Caco-2 (cell line): ENCODE measurements around the gene DYRK3. TPM values are rescaled to one million over a fixed set of nuclear protein-coding genes. Genes with fewer than 3 reads are reported as not detected.

Experiments used
- BruUV-seq: library from RNA; stranded (reverse); fragments of 400-500 nt; replicated peaks from 2 replicates; lab custom pipeline; 2021; lab: Mats Ljungman, UMichigan
- CTCF ChIA-PET: fragments of 300-600 bp; sonication (Branson Sonifier 250); formaldehyde crosslinking; loops from one replicate; lab custom pipeline; 2022; ENCODE audit warnings: antibody characterized with exemption; lab: Charles Lee
- POLR2A ChIA-PET: fragments of 300-600 bp; sonication (Branson Sonifier 250); formaldehyde crosslinking; loops from one replicate; lab custom pipeline; 2022; ENCODE audit warnings: antibody characterized with exemption; lab: Charles Lee
- DNase-seq, 2 experiments: peaks; one replicate each; pipeline versions ENCODE4 v3.0.0 to v3.0.0-alpha.2; 2020 to 2022
- H3K27me3 ChIP-seq: replicated peaks from 2 replicates; pipeline ENCODE4 v1.6.0; 2011; ENCODE audit warnings: low read length; ENCODE audit not compliant: control insufficient read depth, insufficient read depth
- H3K36me3 ChIP-seq: 2 replicates; pipeline ENCODE4 v1.5.1; 2011; ENCODE audit warnings: low read length; ENCODE audit not compliant: control insufficient read depth, insufficient read depth
- H3K4me1 ChIP-seq: fragments of 250-450 bp; sonication (Bioruptor Pico); 2 replicates; pipeline ENCODE4 v1.5.1; 2020; ENCODE audit warnings: mild to moderate bottlenecking
- H3K4me3 ChIP-seq: 2 replicates; pipeline ENCODE4 v1.5.1; 2011; ENCODE audit warnings: low read depth, mild to moderate bottlenecking, control low read depth, low read length
- H3K9me3 ChIP-seq: fragments of 250-450 bp; sonication (Bioruptor Pico); 2 replicates; pipeline ENCODE4 v1.5.1; 2020; ENCODE audit warnings: mild to moderate bottlenecking, moderate library complexity
- H3K27ac Mint-ChIP-seq: one replicate; pipeline ENCODE4 v1.8.0; 2022; ENCODE audit warnings: mixed read lengths; ENCODE audit not compliant: unreplicated experiment
- H3K27me3 Mint-ChIP-seq: one replicate; pipeline ENCODE4 v1.8.0; 2022; ENCODE audit warnings: mixed read lengths; ENCODE audit not compliant: insufficient read depth, unreplicated experiment
- H3K36me3 Mint-ChIP-seq: one replicate; pipeline ENCODE4 v1.8.0; 2022; ENCODE audit warnings: mild to moderate bottlenecking, mixed read lengths; ENCODE audit not compliant: insufficient read depth, unreplicated experiment
- H3K4me1 Mint-ChIP-seq: one replicate; pipeline ENCODE4 v1.8.0; 2022; ENCODE audit warnings: low read depth, mixed read lengths; ENCODE audit not compliant: unreplicated experiment
- H3K4me3 Mint-ChIP-seq: one replicate; pipeline ENCODE4 v1.8.0; 2022; ENCODE audit warnings: mild to moderate bottlenecking, moderate library complexity, mixed read lengths; ENCODE audit not compliant: unreplicated experiment
- H3K9me3 Mint-ChIP-seq: one replicate; pipeline ENCODE4 v1.8.0; 2022; ENCODE audit warnings: mixed read lengths; ENCODE audit not compliant: unreplicated experiment
- intact Hi-C: fragments of 100-400 bp; cut with micrococcal nuclease; formaldehyde crosslinking; loops from one replicate; pipeline ENCODE4 v1.10.0; 2022; ENCODE audit not compliant: unreplicated experiment
- total RNA-seq: library from RNA; stranded (reverse); gene quantifications from 2 replicates; pipeline ENCODE4 v1.2.3, GENCODE V29; 2022
- TF ChIP-seq, protein P1 (sequence below), 2 experiments: fragments of 200-600 bp in 1 of 2; IDR thresholded peaks; 1 replicate in 1 of 2; 2 replicates in 1 of 2; pipeline versions ENCODE4 v1.5.1 to v1.8.0; 2011 to 2022; ENCODE audit warnings: antibody characterized with exemption in 1 of 2, control low read depth in 1 of 2, inconsistent platforms in 1 of 2, low read depth in 1 of 2, low read length in 1 of 2, mild to moderate bottlenecking in 1 of 2, moderate library complexity in 1 of 2; ENCODE audit not compliant: insufficient read depth in 1 of 2, severe bottlenecking in 1 of 2, unreplicated experiment in 1 of 2

Gene DYRK3
- total RNA-seq, 1 experiment from 2014 or later = not detected

GRCh38 chr1:206590025-206590758 is 45.1 kb upstream of the DYRK3 start:
- H3K36me3 ChIP-seq = no peaks in the 10 kb centered on the region; the same call in 1 of the 2 replicates
- no peaks in the 10 kb centered on the region for H3K4me1 ChIP-seq
- H3K27me3 Mint-ChIP-seq = no peaks in the 10 kb centered on the region
- ChIA-PET POLR2A (no interaction called here), CTCF (no interaction called here)
- no peak for DNase-seq
- TF ChIP-seq, protein P1, sequence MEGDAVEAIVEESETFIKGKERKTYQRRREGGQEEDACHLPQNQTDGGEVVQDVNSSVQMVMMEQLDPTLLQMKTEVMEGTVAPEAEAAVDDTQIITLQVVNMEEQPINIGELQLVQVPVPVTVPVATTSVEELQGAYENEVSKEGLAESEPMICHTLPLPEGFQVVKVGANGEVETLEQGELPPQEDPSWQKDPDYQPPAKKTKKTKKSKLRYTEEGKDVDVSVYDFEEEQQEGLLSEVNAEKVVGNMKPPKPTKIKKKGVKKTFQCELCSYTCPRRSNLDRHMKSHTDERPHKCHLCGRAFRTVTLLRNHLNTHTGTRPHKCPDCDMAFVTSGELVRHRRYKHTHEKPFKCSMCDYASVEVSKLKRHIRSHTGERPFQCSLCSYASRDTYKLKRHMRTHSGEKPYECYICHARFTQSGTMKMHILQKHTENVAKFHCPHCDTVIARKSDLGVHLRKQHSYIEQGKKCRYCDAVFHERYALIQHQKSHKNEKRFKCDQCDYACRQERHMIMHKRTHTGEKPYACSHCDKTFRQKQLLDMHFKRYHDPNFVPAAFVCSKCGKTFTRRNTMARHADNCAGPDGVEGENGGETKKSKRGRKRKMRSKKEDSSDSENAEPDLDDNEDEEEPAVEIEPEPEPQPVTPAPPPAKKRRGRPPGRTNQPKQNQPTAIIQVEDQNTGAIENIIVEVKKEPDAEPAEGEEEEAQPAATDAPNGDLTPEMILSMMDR (IDR thresholded peaks at IDR 0.05; ENCODE audit: insufficient read depth in 1 of 2, low read depth in 1 of 2, low read length in 1 of 2, severe bottlenecking in 1 of 2, unreplicated experiment in 1 of 2) = no peak
- no peak overlapping the region for H3K27ac Mint-ChIP-seq
- intact Hi-C loops = no loop called here
- no peak overlapping the region for H3K4me3 Mint-ChIP-seq
- H3K27me3 ChIP-seq = no peaks in the 10 kb centered on the region
- H3K9me3 Mint-ChIP-seq = no peaks in the 10 kb centered on the region
- H3K36me3 Mint-ChIP-seq = peaks cover 16% of the 10 kb centered on the region
- no peaks in the 10 kb centered on the region for H3K9me3 ChIP-seq
- no TSS peak for BruUV-seq
- H3K4me1 Mint-ChIP-seq = no peaks in the 10 kb centered on the region
- no peak overlapping the region for H3K4me3 ChIP-seq

DNA sequence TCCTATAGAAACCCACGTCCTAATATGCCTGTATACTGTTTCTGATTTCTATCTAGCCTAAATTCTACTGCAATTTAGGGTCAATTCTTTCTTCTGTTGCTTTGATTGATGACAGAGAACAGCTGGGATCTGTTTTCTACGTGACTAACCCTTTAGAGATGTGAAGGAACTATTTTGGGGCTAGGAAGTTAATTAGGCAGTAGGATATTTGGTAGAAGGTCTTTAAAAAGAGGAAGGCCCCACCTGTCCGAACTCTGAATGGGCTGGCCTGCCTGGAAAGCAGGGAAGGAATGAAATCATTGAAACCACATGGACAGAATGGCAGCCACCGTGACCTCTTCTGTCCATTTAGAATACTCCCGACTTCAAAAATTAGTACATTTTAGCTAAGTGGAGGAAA is 44.1 kb upstream of the DYRK3 start:
- no peaks in the 10 kb centered on the region for H3K27me3 Mint-ChIP-seq
- H3K4me1 ChIP-seq = no peaks in the 10 kb centered on the region
- H3K36me3 Mint-ChIP-seq = peaks cover 23% of the 10 kb centered on the region
- no peaks in the 10 kb centered on the region for H3K9me3 ChIP-seq
- no peak for DNase-seq
- no peak overlapping the region for H3K27ac Mint-ChIP-seq
- no peak overlapping the region for H3K4me3 Mint-ChIP-seq
- TF ChIP-seq, protein P1 (IDR thresholded peaks at IDR 0.05; ENCODE audit: insufficient read depth in 1 of 2, low read depth in 1 of 2, low read length in 1 of 2, severe bottlenecking in 1 of 2, unreplicated experiment in 1 of 2) = no peak
- CTCF ChIA-PET = no interaction called here
- no peaks in the 10 kb centered on the region for H3K27me3 ChIP-seq
- H3K4me1 Mint-ChIP-seq = no peaks in the 10 kb centered on the region
- H3K9me3 Mint-ChIP-seq = no peaks in the 10 kb centered on the region
- BruUV-seq = no TSS peak
- no peak overlapping the region for H3K4me3 ChIP-seq
- H3K36me3 ChIP-seq = peaks cover 1% of the 10 kb centered on the region
- intact Hi-C loops = no loop called here
- POLR2A ChIA-PET = no interaction called here

- Mint-ChIP-seq H3K4me3 (no peak overlapping the region), H3K9me3 (no peaks in the 10 kb centered on the region), H3K27me3 (no peaks in the 10 kb centered on the region), H3K4me1 (no peaks in the 10 kb centered on the region), H3K36me3 (peaks cover 26% of the 10 kb centered on the region), H3K27ac (no peak overlapping the region)
- Histone ChIP-seq H3K4me1 (no peaks in the 10 kb centered on the region), H3K27me3 (no peaks in the 10 kb centered on the region), H3K36me3 (peaks cover 1% of the 10 kb centered on the region), H3K9me3 (no peaks in the 10 kb centered on the region), H3K4me3 (no peak overlapping the region)
- BruUV-seq = no TSS peak
- TF ChIP-seq, protein P1 (IDR thresholded peaks at IDR 0.05; ENCODE audit: insufficient read depth in 1 of 2, low read depth in 1 of 2, low read length in 1 of 2, severe bottlenecking in 1 of 2, unreplicated experiment in 1 of 2) = no peak
- intact Hi-C loops = no loop called here
- CTCF ChIA-PET = no interaction called here
- POLR2A ChIA-PET = no interaction called here
- DNase-seq = no peak
Measured at GRCh38 chr1:206591696-206592095, 43.6 kb upstream of the DYRK3 start.
